OCI-LY7 (cell line): ENCODE results near the gene ETV7. TPM values are rescaled to one million over a fixed set of nuclear protein-coding genes. Genes with fewer than 3 reads are reported as not detected.

Experiments
- BruUV-seq: library from RNA; stranded (reverse); fragments of 400-500 nt; replicated peaks from 2 replicates; lab custom pipeline; 2021; lab: Mats Ljungman, UMichigan
- CTCF ChIA-PET: fragments of 300-600 bp; sonication (Branson Sonifier 250); formaldehyde crosslinking; loops from one replicate; lab custom pipeline; 2022; ENCODE audit warnings: antibody characterized with exemption; ENCODE audit not compliant: unreplicated experiment; lab: Charles Lee
- POLR2A ChIA-PET: fragments of 300-600 bp; sonication (Branson Sonifier 250); formaldehyde crosslinking; loops from one replicate; lab custom pipeline; 2022; ENCODE audit warnings: antibody characterized with exemption; lab: Charles Lee
- DNase-seq: peaks from one replicate; pipeline ENCODE4 v3.0.0-alpha.2; 2015; ENCODE audit warnings: low spot score
- H2AFZ ChIP-seq: fragments of 200-600 bp; sonication (generic), shearing (Covaris generic); 2 replicates; pipeline ENCODE4 v1.6.1; 2014; ENCODE audit warnings: mild to moderate bottlenecking, antibody characterized with exemption, low read length, moderate library complexity
- H3K27ac ChIP-seq: fragments of 200-600 bp; sonication (generic); 2 replicates; pipeline ENCODE4 v1.5.1; 2014; ENCODE audit warnings: mixed run types, low read depth, mild to moderate bottlenecking, moderate library complexity, low read length, inconsistent platforms; ENCODE audit not compliant: poor library complexity, severe bottlenecking
- H3K36me3 ChIP-seq: fragments of 200-600 bp; sonication (generic); 2 replicates; pipeline ENCODE4 v1.6.1; 2014; ENCODE audit warnings: mild to moderate bottlenecking, antibody characterized with exemption, low read length, moderate library complexity, mixed read lengths; ENCODE audit not compliant: insufficient read depth
- H3K4me1 ChIP-seq: fragments of 200-600 bp; sonication (generic); 2 replicates; pipeline ENCODE4 v1.5.1; 2014; ENCODE audit warnings: mild to moderate bottlenecking, low read length; ENCODE audit not compliant: insufficient read depth, poor library complexity, severe bottlenecking
- H3K4me2 ChIP-seq: fragments of 200-600 bp; sonication (generic); 2 replicates; pipeline ENCODE4 v1.6.1; 2014; ENCODE audit warnings: mild to moderate bottlenecking, low read length
- H3K4me3 ChIP-seq: fragments of 200-600 bp; sonication (generic); 2 replicates; pipeline ENCODE4 v1.5.1; 2014; ENCODE audit warnings: mild to moderate bottlenecking, low read depth, low read length; ENCODE audit not compliant: poor library complexity, severe bottlenecking
- H3K79me2 ChIP-seq: fragments of 200-600 bp; sonication (generic); 2 replicates; pipeline ENCODE4 v1.6.1; 2016; ENCODE audit warnings: low read depth, mild to moderate bottlenecking, low read length, moderate library complexity, mixed read lengths; ENCODE audit not compliant: insufficient read depth
- H3K9me2 ChIP-seq: fragments of 200-600 bp; sonication (generic); 2 replicates; pipeline ENCODE4 v1.6.1; 2016; ENCODE audit warnings: mild to moderate bottlenecking, low read length, mixed read lengths; ENCODE audit not compliant: insufficient read depth
- H3K9me3 ChIP-seq: fragments of 200-600 bp; sonication (generic); 2 replicates; pipeline ENCODE4 v1.6.1; 2014; ENCODE audit warnings: mild to moderate bottlenecking, mixed run types, low read length, mixed read lengths
- H4K20me1 ChIP-seq: fragments of 200-600 bp; sonication (generic); 2 replicates; pipeline ENCODE4 v1.6.1; 2014; ENCODE audit warnings: mild to moderate bottlenecking, antibody characterized with exemption, low read length, moderate library complexity, mixed read lengths; ENCODE audit not compliant: insufficient read depth
- EZH2phosphoT487 ChIP-seq: fragments of 200-600 bp; sonication (generic); IDR thresholded peaks from 2 replicates; pipeline ENCODE4 v1.6.1; 2018; ENCODE audit warnings: low read depth, borderline replicate concordance, mild to moderate bottlenecking, mixed run types, antibody characterized with exemption, low read length, moderate library complexity, mixed read lengths
- intact Hi-C: fragments of 100-400 bp; cut with micrococcal nuclease; formaldehyde crosslinking; loops from one replicate; pipeline ENCODE4 v1.10.0; 2022; ENCODE audit not compliant: unreplicated experiment
- total RNA-seq, 2 experiments: library from RNA; depleted of rRNA in 1 of 2; stranded (reverse); fragments of >200 nt in 1 of 2; shearing (Covaris generic) in 1 of 2; gene quantifications; 2 replicates each; pipeline ENCODE4 v1.2.3, GENCODE V29; 2014 to 2022
- TF ChIP-seq, protein P1 (sequence below): fragments of 200-600 bp; sonication (generic); conservative IDR thresholded peaks from 2 replicates; pipeline ENCODE4 v1.5.1; 2014; ENCODE audit warnings: mild to moderate bottlenecking, antibody characterized with exemption, low read length, moderate library complexity, mixed read lengths

The ETV7 gene
- total RNA-seq, 2 experiments from 2014 or later = not detected

DNA sequence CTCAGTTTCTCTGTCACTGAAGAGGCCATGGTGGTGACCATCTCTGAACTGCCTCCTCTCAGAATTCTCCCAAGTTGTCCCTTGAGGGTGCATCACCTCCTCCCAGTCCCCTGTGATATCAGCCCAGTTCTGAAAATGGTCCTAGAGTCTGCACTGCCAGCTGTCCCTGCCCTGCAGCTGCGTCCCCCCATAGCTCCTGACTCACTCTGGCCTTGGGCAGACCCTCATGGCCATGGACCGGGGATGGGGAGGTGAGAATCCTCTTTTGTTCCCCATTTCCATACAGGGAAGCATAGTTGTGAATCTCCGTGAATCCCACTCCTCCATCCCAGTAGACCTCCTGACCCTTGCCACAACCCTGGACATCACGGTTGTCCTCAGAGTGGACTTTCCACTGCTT lies 4.5 kb downstream of the ETV7 start:
- H3K4me2 ChIP-seq = peak overlapping the region; percentile 19; the same call in 1 of the 2 replicates
- DNase-seq = no peak
- CTCF ChIA-PET = interaction anchor here (0.6 kb wide), 1 partner anchor 40 kb away, joined by 3 read pairs; no protein-coding TSS in a partner anchor
- H3K36me3 ChIP-seq = no peaks in the 10 kb centered on the region
- peak overlapping the region; percentile 52 for H2AFZ ChIP-seq
- BruUV-seq = no TSS peak
- H3K27ac ChIP-seq = no peak overlapping the region
- POLR2A ChIA-PET = interaction anchor here (0.5 to 0.7 kb wide), 3 partner anchors 279 to 1734 kb away, joined by 3 to 4 read pairs (median 3); no protein-coding TSS in a partner anchor
- TF ChIP-seq, protein P1, sequence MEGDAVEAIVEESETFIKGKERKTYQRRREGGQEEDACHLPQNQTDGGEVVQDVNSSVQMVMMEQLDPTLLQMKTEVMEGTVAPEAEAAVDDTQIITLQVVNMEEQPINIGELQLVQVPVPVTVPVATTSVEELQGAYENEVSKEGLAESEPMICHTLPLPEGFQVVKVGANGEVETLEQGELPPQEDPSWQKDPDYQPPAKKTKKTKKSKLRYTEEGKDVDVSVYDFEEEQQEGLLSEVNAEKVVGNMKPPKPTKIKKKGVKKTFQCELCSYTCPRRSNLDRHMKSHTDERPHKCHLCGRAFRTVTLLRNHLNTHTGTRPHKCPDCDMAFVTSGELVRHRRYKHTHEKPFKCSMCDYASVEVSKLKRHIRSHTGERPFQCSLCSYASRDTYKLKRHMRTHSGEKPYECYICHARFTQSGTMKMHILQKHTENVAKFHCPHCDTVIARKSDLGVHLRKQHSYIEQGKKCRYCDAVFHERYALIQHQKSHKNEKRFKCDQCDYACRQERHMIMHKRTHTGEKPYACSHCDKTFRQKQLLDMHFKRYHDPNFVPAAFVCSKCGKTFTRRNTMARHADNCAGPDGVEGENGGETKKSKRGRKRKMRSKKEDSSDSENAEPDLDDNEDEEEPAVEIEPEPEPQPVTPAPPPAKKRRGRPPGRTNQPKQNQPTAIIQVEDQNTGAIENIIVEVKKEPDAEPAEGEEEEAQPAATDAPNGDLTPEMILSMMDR = no peak
- TF ChIP-seq EZH2phosphoT487 = no peak
- H3K9me3 ChIP-seq = no peaks in the 10 kb centered on the region
- no peak overlapping the region for H3K4me3 ChIP-seq
- no peaks in the 10 kb centered on the region for H3K9me2 ChIP-seq
- peaks cover 10% of the 10 kb centered on the region for H3K4me1 ChIP-seq
- H3K79me2 ChIP-seq = no peaks in the 10 kb centered on the region
- no peaks in the 10 kb centered on the region for H4K20me1 ChIP-seq
- intact Hi-C loops = no loop called here

GRCh38 chr6:36381502-36382389 lies 5.7 kb downstream of the ETV7 start:
- Histone ChIP-seq H3K4me2 (no peak overlapping the region), H3K4me3 (no peak overlapping the region), H3K9me2 (no peaks in the 10 kb centered on the region), H3K79me2 (no peaks in the 10 kb centered on the region), H3K9me3 (no peaks in the 10 kb centered on the region), H3K27ac (no peak overlapping the region), H3K4me1 (peaks cover 10% of the 10 kb centered on the region), H3K36me3 (no peaks in the 10 kb centered on the region), H2AFZ (no peak overlapping the region), H4K20me1 (no peaks in the 10 kb centered on the region)
- DNase-seq = no peak
- TF ChIP-seq EZH2phosphoT487 = no peak
- TF ChIP-seq, protein P1 = no peak
- intact Hi-C loops = no loop called here
- ChIA-PET POLR2A (interaction anchor here (0.7 kb wide), 1 partner anchor 281 kb away, joined by 3 read pairs; no protein-coding TSS in a partner anchor), CTCF (interaction anchor here (0.6 kb wide), 1 partner anchor 245 kb away, joined by 4 read pairs; no protein-coding TSS in a partner anchor)
- BruUV-seq = no TSS peak

DNA sequence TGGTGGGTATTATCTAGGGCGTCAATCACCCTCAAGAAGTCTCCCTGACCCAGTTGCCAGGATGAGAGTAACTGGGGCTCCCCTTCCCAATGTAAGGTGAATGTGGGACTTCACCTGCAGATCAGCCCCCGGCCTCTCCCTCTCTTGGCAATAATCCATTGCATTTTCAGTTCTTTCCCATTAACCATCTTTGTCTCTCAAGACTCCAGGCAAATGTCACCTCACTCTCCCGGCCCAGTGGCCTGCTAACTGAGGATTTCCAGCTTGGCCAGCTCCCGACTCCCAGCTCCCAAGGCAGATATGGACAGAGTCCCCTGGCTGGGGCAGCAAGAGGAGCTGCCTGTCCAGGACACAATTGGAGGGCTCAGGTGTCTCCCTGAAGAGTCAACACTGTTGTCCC lies 7.3 kb downstream of the ETV7 start:
- intact Hi-C loops = no loop called here
- ChIA-PET CTCF (no interaction called here), POLR2A (interaction anchor here (0.6 kb wide), 1 partner anchor 82 kb away, joined by 3 read pairs; no protein-coding TSS in a partner anchor)
- Histone ChIP-seq H3K27ac (no peak overlapping the region), H3K4me3 (no peak overlapping the region), H2AFZ (no peak overlapping the region), H3K9me3 (no peaks in the 10 kb centered on the region), H3K79me2 (no peaks in the 10 kb centered on the region), H4K20me1 (no peaks in the 10 kb centered on the region), H3K4me2 (no peak overlapping the region), H3K9me2 (no peaks in the 10 kb centered on the region), H3K36me3 (no peaks in the 10 kb centered on the region), H3K4me1 (peaks cover 10% of the 10 kb centered on the region)
- DNase-seq = no peak
- no TSS peak for BruUV-seq
- TF ChIP-seq, protein P1 = no peak
- TF ChIP-seq EZH2phosphoT487 = no peak
